GM12891 (cell line): Measurements from ENCODE around the gene RBMS3.

ENCODE experiments used
- POLR2A ChIP-seq: IDR thresholded peaks from 2 replicates; pipeline ENCODE4 v1.6.1; 2011; ENCODE audit warnings: low read depth, low read length, control low read depth
- TAF1 ChIP-seq: IDR thresholded peaks from 2 replicates; pipeline ENCODE4 v1.6.1; 2011; ENCODE audit warnings: low read depth, low read length, control low read depth

GRCh38 chr3:29937185-29937584 lies 656.3 kb downstream of the RBMS3 start:
- TF ChIP-seq POLR2A (no peak), TAF1 (no peak)
